Measurements from ENCODE around the gene RNLS.

DNA sequence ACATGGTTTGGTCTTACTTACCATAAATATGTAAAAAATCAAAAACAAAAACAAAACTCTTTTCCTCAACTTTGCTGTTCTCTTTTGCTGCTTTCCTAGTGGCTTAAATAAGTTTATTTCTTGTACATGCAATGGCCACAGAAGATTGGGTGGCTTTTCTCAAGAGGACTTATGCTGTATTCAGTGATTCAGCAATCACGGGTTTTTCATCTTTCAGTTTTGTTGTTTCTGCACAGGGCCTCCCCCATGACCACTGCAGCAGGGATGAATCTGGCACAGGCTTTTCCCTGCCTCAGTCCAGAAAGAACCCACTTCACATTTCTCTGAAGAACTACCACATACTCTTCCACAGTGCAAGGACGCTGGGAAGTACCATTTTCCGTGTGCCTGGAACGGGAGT lies 355.0 kb downstream of the RNLS start:
- TF ChIP-seq, protein P1, sequence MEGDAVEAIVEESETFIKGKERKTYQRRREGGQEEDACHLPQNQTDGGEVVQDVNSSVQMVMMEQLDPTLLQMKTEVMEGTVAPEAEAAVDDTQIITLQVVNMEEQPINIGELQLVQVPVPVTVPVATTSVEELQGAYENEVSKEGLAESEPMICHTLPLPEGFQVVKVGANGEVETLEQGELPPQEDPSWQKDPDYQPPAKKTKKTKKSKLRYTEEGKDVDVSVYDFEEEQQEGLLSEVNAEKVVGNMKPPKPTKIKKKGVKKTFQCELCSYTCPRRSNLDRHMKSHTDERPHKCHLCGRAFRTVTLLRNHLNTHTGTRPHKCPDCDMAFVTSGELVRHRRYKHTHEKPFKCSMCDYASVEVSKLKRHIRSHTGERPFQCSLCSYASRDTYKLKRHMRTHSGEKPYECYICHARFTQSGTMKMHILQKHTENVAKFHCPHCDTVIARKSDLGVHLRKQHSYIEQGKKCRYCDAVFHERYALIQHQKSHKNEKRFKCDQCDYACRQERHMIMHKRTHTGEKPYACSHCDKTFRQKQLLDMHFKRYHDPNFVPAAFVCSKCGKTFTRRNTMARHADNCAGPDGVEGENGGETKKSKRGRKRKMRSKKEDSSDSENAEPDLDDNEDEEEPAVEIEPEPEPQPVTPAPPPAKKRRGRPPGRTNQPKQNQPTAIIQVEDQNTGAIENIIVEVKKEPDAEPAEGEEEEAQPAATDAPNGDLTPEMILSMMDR (IDR thresholded peaks at IDR 0.05; ENCODE audit: low read depth, low read length) = no peak
- TF ChIP-seq POLR2A (IDR thresholded peaks at IDR 0.05; ENCODE audit: extremely low read depth, insufficient read length) (no peak), MYC (IDR thresholded peaks at IDR 0.05; ENCODE audit: low read depth, low read length) (no peak)
- TF ChIP-seq, protein P2, sequence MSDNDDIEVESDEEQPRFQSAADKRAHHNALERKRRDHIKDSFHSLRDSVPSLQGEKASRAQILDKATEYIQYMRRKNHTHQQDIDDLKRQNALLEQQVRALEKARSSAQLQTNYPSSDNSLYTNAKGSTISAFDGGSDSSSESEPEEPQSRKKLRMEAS (IDR thresholded peaks at IDR 0.05; ENCODE audit: low read depth, low read length) = no peak
